B cell (primary cell): ENCODE measurements around the gene CFAP70. TPM values are rescaled to one million over a fixed set of nuclear protein-coding genes. Genes with fewer than 3 reads are reported as not detected.

Source experiments
- ATAC-seq: fragments of 200-7000 bp; cut with Tn5 transposase; one replicate; pipeline ENCODE4 v1.10.0; 2021; ENCODE audit warnings: low read depth, mild to moderate bottlenecking, moderate number of reproducible peaks, moderate library complexity
- CTCF ChIA-PET: fragments of 350-600 bp; sonication (Branson Sonifier 250); formaldehyde crosslinking; loops from one replicate; lab custom pipeline; 2021; ENCODE audit warnings: antibody characterized with exemption, inconsistent platforms; lab: Charles Lee
- POLR2A ChIA-PET: fragments of 350-600 bp; sonication (Branson Sonifier 250); formaldehyde crosslinking; loops from one replicate; lab custom pipeline; 2021; ENCODE audit warnings: antibody characterized with exemption; lab: Charles Lee
- DNase-seq: peaks from one replicate; pipeline ENCODE4 v3.0.0; 2013
- H2AFZ ChIP-seq: 2 replicates; pipeline ENCODE4 v1.6.1; 2012; ENCODE audit warnings: mild to moderate bottlenecking, low read depth, low read length; ENCODE audit not compliant: insufficient read depth, poor library complexity, severe bottlenecking
- H3K27ac ChIP-seq, 2 donors: 1 replicate in 1 of 2; 2 replicates in 1 of 2; pipeline ENCODE4 v1.5.1; 2012 to 2013; ENCODE audit warnings: low read length in 2 of 2, mild to moderate bottlenecking in 2 of 2, moderate library complexity in 1 of 2
- H3K27me3 ChIP-seq, 4 experiments: fragments of 200-600 bp in 1 of 4; sonication (generic) in 1 of 4; replicated peaks in 1 of 4; 1 replicate in 2 of 4; 2 replicates in 2 of 4; pipeline versions ENCODE4 v1.6.1 to v1.7.0; 2013 to 2016; ENCODE audit warnings: low read length in 3 of 4, mild to moderate bottlenecking in 2 of 4, mixed read lengths in 1 of 4, moderate library complexity in 1 of 4; ENCODE audit not compliant: insufficient read depth in 4 of 4, control insufficient read depth in 3 of 4; ENCODE audit errors: control extremely low read depth in 1 of 4
- H3K36me3 ChIP-seq, 2 experiments: replicated peaks in 1 of 2; 1 replicate in 1 of 2; 2 replicates in 1 of 2; pipeline versions ENCODE4 v1.6.1 to v1.7.1; 2013; ENCODE audit warnings: low read length in 1 of 2; ENCODE audit not compliant: insufficient read depth in 2 of 2, control insufficient read depth in 1 of 2; ENCODE audit errors: control extremely low read depth in 1 of 2, extremely low read depth in 1 of 2
- H3K4me1 ChIP-seq, 2 donors: fragments of 200-600 bp in 1 of 2; sonication (generic) in 1 of 2; 1 replicate in 1 of 2; 2 replicates in 1 of 2; pipeline versions ENCODE4 v1.5.1 to v1.6.1; 2013 to 2017; ENCODE audit warnings: low read length in 2 of 2; ENCODE audit not compliant: control insufficient read depth in 2 of 2, insufficient read depth in 2 of 2
- H3K4me2 ChIP-seq: replicated peaks from 2 replicates; pipeline ENCODE3; 2012; ENCODE audit warnings: mild to moderate bottlenecking, low read depth, low read length; ENCODE audit not compliant: poor library complexity, severe bottlenecking
- H3K4me3 ChIP-seq, 5 experiments: fragments of 200-600 bp in 1 of 5; sonication (generic) in 1 of 5; 1 replicate in 3 of 5; 2 replicates in 2 of 5; pipeline versions ENCODE4 v1.5.1 to v1.7.0; 2011 to 2016; ENCODE audit warnings: low read length in 4 of 5, mild to moderate bottlenecking in 4 of 5, low read depth in 2 of 5, control low read depth in 1 of 5, moderate library complexity in 1 of 5; ENCODE audit not compliant: insufficient read depth in 1 of 5; ENCODE audit errors: control extremely low read depth in 1 of 5, extremely low read depth in 1 of 5
- H3K79me2 ChIP-seq: fragments of 200-600 bp; sonication (generic); one replicate; pipeline ENCODE4 v1.6.0; 2016; ENCODE audit warnings: low read length; ENCODE audit not compliant: control insufficient read depth, insufficient read depth
- H3K9ac ChIP-seq: fragments of 200-600 bp; sonication (generic); 2 replicates; pipeline ENCODE4 v1.6.1; 2017; ENCODE audit warnings: mild to moderate bottlenecking, low read length, moderate library complexity
- H3K9me3 ChIP-seq, 3 donors: one replicate each; pipeline versions ENCODE4 v1.6.1 to v1.7.1; 2013; ENCODE audit warnings: low read length in 2 of 3; ENCODE audit not compliant: control insufficient read depth in 2 of 3, insufficient read depth in 1 of 3; ENCODE audit errors: control extremely low read depth in 1 of 3
- H4K20me1 ChIP-seq: 2 replicates; pipeline ENCODE4 v1.6.0; 2012; ENCODE audit warnings: mild to moderate bottlenecking, low read length; ENCODE audit not compliant: insufficient read depth, control insufficient read depth, poor library complexity, severe bottlenecking
- H3K27ac Mint-ChIP-seq: one replicate; pipeline ENCODE4 v1.8.0; 2021; ENCODE audit warnings: mixed read lengths
- H3K27me3 Mint-ChIP-seq: one replicate; pipeline ENCODE4 v1.8.0; 2021; ENCODE audit warnings: mixed read lengths
- H3K4me1 Mint-ChIP-seq: one replicate; pipeline ENCODE4 v1.8.0; 2021; ENCODE audit warnings: mixed read lengths
- H3K4me3 Mint-ChIP-seq: one replicate; pipeline ENCODE4 v1.8.0; 2021; ENCODE audit warnings: mixed read lengths
- H3K9me3 Mint-ChIP-seq: one replicate; pipeline ENCODE4 v1.8.0; 2022; ENCODE audit warnings: mixed read lengths; ENCODE audit not compliant: insufficient read depth
- EZH2 ChIP-seq: IDR thresholded peaks from 2 replicates; pipeline ENCODE4 v1.6.1; 2012; ENCODE audit warnings: borderline replicate concordance, low read depth, mild to moderate bottlenecking, moderate library complexity, low read length; ENCODE audit not compliant: insufficient read depth, poor library complexity, severe bottlenecking
- WGBS: methylation state at CpG from one replicate; pipeline ENCODE4 v1.1.5; 2013; ENCODE audit warnings: missing lambda C conversion rate; ENCODE audit not compliant: insufficient coverage; 5-methylcytosine and 5-hydroxymethylcytosine counted together
- intact Hi-C: fragments of 100-400 bp; cut with micrococcal nuclease; formaldehyde crosslinking; loops from one replicate; pipeline ENCODE4 v1.10.0; 2022
- polyA plus RNA-seq: library from polyadenylated mRNA; depleted of rRNA; stranded (reverse); fragments of >200 nt; gene quantifications from 2 replicates; pipeline ENCODE4 v1.2.3, GENCODE V29; 2012
- total RNA-seq, 2 donors: library from RNA; stranded (reverse); fragments of 120-200 nt in 1 of 2; gene quantifications; 1 replicate in 1 of 2; 2 replicates in 1 of 2; pipeline versions ENCODE4 v1.2.3 to v1.2.4, GENCODE V29; 2013 to 2022
- TF ChIP-seq, protein P1 (sequence below): fragments of 200-600 bp; IDR thresholded peaks from one replicate; pipeline ENCODE4 v1.8.0; 2022; ENCODE audit warnings: antibody characterized with exemption, mild to moderate bottlenecking

The CFAP70 gene
- total and polyA plus RNA-seq, 2 donors (not counting 1 experiment from before 2014, with no cell fraction given): 1.6 to 3.6 TPM

DNA sequence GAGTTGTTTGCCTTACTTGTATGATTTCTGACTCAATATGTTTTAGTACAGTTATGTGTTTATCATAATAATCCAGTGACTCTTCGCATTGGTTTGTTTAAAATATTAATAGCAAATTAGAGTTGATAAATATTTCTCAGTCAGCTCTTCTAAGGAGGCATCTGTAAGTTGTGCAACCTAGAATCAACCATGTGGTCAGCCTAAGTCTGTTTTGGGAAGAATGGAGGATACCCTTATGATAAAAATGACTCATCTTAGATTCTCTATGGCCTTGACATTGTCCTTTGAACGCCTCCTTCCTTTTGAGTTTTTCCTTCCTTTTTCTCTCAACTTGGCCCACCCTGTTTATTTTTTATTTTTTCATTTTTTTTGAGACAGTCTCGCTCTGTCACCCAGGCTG lies 130.4 kb downstream of the CFAP70 start:
- no peaks in the 10 kb centered on the region for H3K9me3 Mint-ChIP-seq
- WGBS: 100% methylated on average over 1 of the region's 3 CpGs
- H4K20me1 ChIP-seq: no peaks in the 10 kb centered on the region
- TF ChIP-seq, protein P1, sequence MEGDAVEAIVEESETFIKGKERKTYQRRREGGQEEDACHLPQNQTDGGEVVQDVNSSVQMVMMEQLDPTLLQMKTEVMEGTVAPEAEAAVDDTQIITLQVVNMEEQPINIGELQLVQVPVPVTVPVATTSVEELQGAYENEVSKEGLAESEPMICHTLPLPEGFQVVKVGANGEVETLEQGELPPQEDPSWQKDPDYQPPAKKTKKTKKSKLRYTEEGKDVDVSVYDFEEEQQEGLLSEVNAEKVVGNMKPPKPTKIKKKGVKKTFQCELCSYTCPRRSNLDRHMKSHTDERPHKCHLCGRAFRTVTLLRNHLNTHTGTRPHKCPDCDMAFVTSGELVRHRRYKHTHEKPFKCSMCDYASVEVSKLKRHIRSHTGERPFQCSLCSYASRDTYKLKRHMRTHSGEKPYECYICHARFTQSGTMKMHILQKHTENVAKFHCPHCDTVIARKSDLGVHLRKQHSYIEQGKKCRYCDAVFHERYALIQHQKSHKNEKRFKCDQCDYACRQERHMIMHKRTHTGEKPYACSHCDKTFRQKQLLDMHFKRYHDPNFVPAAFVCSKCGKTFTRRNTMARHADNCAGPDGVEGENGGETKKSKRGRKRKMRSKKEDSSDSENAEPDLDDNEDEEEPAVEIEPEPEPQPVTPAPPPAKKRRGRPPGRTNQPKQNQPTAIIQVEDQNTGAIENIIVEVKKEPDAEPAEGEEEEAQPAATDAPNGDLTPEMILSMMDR: no peak
- TF ChIP-seq EZH2: no peak
- no peak overlapping the region for H3K4me2 ChIP-seq
- no peak overlapping the region for H3K9ac ChIP-seq
- H3K79me2 ChIP-seq: no peaks in the 10 kb centered on the region
- ATAC-seq (no peak), DNase-seq (no peak)
- no peak overlapping the region for H3K4me3 ChIP-seq
- H3K4me1 ChIP-seq: no peaks in the 10 kb centered on the region
- no peak overlapping the region for H3K27ac Mint-ChIP-seq
- CTCF ChIA-PET: no interaction called here
- no peaks in the 10 kb centered on the region for H3K27me3 ChIP-seq
- intact Hi-C loops: no loop called here
- no peak overlapping the region for H3K4me3 Mint-ChIP-seq
- no peaks in the 10 kb centered on the region for H3K9me3 ChIP-seq
- H2AFZ ChIP-seq: no peak overlapping the region
- H3K27ac ChIP-seq: no peak overlapping the region
- H3K27me3 Mint-ChIP-seq: no peaks in the 10 kb centered on the region
- POLR2A ChIA-PET: no interaction called here
- H3K36me3 ChIP-seq: peaks cover 4 to 6% of the 10 kb centered on the region in 2 experiments
- no peaks in the 10 kb centered on the region for H3K4me1 Mint-ChIP-seq

DNA sequence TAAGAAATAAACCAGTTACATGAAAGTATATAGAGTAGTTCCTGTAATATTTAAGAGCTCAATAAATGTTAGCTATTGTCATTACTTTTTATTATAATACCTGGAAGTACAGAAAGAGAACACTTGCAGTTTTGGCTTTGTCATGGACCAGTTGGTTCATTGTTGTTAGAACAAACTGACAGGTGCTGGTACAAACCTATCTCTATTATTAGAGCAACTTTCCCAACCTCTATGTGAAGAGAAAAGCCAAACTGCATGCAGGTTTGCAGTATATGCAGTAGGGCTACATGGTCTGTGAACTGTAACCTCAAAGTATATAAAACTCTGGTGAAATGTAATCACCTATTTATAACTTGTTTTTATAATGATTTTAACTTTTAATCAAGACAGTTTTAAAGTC lies 132.0 kb downstream of the CFAP70 start:
- Histone ChIP-seq H3K27me3 (no peaks in the 10 kb centered on the region), H3K4me2 (no peak overlapping the region), H3K4me1 (no peaks in the 10 kb centered on the region), H3K79me2 (no peaks in the 10 kb centered on the region), H3K9me3 (no peaks in the 10 kb centered on the region), H3K36me3 (peaks cover 0 to 4% of the 10 kb centered on the region in 2 experiments), H3K9ac (no peak overlapping the region), H4K20me1 (no peaks in the 10 kb centered on the region), H3K27ac (no peak overlapping the region), H3K4me3 (no peak overlapping the region), H2AFZ (no peak overlapping the region)
- intact Hi-C loops: no loop called here
- no peak overlapping the region for H3K27ac Mint-ChIP-seq
- ChIA-PET CTCF (no interaction called here), POLR2A (no interaction called here)
- H3K27me3 Mint-ChIP-seq: no peaks in the 10 kb centered on the region
- H3K4me1 Mint-ChIP-seq: no peaks in the 10 kb centered on the region
- ATAC-seq: no peak
- TF ChIP-seq, protein P1: no peak
- no peak for TF ChIP-seq EZH2
- no peak overlapping the region for H3K4me3 Mint-ChIP-seq
- no peak for DNase-seq
- H3K9me3 Mint-ChIP-seq: no peaks in the 10 kb centered on the region
